Stimulated activated CD4-positive, alpha-beta T cell treated with anti-CD3 and anti-CD28 coated beads, Interleukin-2, amount 100 ng/mL, for 4 hours (primary cell): Measurements from ENCODE around the gene LGR5.

Source experiments
- DNase-seq: peaks from one replicate; pipeline ENCODE4 v3.0.0-alpha.2; 2020; ENCODE audit warnings: low read depth

The LGR5 gene

DNA sequence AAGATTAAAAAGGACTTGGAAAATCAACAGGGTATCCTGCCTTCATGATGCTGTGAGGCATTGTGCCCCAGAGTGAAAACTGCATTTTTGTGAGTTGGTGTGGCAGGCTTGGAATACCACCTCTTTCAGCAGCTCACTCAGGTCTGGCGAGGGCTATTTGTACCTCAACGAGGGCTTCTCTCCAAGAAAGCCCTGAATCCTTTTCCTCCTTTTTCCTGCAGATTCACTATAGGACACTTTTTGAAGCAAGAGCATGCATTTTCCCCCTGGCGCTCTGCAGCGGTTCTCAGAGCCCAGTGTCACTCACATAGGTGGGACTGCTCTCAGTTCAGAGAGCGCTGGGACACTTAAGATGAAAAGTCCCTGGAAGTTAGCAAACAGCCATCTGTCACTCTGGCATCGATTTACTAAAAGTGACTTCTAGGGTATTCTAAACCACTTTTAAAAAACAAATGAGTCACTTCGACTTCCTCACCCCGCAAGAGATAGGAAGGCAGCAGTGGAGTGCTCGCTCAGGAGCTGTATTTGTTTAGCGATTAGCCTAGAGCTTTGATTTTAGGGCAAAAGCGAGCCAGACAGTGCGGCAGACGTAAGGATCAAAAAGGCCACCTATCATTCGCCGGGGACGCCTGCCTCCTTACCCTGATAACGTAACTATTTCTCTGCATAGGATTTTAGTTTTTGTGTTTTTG, 782 bp upstream of the LGR5 start:
- DNase-seq, result no peak

DNA sequence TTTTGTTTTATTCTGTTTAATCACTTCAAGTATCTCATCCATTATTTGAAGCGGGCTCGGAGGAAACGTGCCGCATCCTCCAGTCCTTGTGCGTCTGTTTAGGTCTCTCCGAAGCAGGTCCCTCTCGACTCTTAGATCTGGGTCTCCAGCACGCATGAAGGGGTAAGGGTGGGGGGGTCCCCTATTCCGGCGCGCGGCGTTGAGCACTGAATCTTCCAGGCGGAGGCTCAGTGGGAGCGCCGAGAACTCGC, 311 bp upstream of the LGR5 start:
- DNase-seq, result no peak

DNA sequence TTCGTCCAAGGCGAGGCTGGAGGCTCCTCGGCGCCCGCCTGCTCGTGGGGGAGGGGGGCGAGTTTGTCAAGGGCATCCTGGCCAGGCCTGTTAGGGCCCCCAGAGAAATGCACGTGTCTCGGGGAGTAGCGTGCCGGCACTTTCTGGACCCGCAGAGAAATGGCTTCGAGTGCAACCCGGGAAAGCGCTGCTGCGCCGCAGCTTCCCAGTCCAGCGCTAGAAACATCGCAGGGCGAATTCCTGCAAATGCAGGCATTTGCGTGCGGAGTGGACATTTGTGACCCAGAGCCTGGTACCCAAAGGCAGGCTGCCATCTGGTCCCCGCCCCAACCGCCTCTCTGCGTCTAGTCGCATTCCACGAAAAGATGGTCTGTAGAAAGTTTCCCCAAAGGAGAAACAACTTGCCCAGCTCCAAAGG, 756 bp downstream of the LGR5 start:
- no peak for DNase-seq

DNA sequence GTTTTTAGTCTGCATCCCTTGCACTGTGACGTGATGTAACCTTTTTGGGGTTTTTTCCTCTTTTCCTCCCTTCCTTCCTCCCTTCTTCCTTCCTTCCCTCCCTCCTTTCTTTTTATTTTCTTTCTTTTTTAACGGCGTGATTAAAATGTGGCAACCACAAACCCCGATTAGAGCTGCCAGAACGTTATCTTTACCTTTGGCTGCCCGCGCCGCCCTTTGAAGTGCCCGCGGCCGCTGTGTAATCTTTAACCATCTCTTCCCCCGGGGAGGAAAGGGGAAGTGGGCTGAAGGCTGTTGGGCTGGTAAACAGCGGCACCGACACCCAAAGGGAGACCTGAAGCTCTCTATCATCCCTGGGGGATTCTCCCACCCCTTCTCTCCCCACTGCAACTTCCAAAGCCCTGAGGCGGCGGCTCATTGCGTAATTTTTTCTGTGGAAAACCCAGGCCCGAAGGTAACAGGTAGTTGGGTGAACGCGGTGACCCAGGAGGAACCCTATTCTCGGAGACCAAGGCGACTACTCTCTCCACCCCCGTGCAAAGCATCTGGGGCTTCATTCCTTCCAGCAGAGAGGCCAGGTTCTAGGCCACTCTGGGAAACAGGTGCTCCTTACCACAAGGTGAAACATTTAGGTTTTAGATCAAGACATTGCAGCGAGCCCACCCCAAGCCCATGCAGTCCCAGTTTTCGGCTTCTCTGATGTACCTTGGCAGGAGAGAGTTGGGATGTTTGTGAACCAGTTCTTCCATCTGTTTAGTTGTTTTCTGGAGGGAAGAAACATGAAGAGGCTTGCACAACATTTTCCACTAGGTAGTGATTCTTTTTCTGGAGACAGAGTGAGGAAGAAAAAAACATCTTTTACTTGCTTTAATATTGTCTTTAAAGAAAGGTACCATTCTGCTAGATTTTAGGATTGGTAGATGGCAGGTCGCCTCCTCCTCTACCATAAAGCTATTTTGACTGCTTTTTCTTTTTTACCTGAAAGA, 1.5 kb downstream of the LGR5 start:
- DNase-seq, result no peak

DNA sequence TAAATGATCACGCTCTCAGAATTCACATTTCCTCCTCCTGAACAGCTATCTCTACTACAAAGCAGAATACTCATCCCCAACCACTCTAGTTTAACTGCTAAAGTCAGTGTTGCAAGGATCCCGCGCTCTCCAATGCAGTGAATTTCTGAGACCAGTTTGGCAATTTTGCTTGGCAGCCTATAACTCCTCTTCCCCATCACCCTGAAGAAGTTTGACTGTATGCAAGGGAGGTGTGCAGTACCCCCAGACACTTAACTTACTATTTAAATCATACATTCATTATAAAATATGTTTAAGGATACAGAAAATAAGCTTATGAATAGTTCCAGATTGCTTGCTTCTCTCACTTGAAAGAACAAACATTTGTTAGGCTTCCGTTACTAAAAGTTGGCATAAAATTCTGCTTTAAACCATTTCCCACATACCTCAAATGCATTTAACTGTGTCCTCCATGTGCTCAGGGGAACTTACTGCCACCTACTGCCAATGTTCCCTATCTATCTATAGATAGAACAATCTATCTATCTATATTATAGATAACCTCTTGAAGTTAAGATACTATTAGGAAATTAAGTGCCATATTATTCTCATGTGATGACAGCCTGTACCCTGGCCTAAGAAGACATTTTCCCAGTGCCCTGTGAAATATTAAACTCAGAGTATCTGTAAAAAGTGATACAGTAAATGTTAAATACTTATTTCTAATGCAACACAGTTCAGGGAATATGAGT, 2.4 kb downstream of the LGR5 start:
- no peak for DNase-seq

DNA sequence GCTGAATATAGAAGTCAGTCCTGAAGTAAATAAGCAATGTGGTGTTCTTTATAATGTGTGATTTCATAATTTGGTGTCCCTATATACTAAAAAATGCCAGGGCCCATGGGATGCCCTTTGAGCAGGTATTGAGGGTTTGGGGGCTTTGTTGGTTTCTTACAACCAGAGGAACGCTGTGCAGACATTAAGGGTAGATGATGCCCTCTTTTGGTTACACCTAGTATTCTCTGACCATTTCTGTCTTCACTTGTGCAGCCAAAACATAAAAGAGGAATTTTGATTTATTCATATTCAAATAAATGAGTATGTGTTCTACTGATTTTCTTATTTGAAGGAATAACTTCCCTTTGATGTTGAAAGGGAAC, 3.0 kb downstream of the LGR5 start:
- no peak for DNase-seq

DNA sequence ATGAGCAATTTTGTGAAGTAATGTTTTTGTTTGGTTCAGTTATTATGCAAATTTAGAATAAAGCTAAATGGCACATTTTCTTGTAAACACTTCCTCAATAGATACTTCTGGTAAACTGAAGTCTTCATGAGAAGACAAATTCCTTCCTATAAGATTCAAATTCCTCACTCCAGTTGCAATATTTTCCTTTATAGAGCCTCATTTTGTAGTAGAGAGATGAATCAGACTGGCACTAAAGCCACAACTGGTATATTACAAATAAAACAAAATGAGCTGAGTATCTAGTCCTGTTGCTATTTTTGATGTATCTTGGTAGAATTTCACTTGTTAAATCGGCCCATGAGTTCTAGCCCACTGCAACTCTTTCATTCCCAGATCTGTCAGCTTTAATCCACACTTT, 5.5 kb downstream of the LGR5 start:
- no peak for DNase-seq

DNA sequence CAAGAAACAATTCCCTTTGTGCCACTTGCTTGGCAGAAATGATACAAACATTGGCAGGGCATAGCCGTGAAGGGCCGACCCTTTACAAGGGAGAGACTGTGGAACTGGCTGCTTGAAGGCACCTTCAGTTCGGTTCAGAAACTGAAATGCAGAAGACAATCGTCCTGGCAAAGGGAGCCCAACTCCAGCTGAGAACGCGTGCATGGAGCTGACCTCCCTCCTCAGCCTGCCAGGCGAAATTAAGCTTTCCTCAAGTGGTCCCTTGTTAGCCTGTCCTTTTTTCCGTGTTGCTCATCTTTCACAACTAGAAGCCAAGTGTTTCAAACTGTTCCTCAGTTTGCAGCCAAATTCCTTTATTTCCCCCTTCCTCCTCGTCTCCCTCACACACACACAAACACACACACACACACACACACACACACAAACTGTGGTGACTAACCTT, 8.1 kb downstream of the LGR5 start:
- no peak for DNase-seq

DNA sequence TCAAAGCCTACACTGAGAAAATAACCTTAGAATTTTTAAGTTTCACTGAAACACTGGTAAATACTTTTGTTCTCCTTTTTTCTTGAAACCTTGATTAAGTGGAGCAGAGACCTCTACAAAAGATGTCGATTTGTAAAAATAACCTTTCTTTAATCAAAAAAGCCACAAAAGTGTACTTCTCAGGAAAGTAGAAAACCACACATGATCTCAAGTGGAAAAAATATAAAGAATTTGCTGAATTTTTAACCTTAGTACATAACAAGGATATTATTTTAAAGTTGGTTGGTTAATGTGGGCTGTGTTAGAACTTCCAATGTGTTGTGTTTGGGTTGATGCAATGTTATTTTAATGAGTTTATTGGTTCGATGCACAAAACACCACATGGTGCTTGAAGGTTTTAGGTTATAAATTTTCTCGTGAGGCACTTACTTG, 8.6 kb downstream of the LGR5 start:
- DNase-seq, result no peak

DNA sequence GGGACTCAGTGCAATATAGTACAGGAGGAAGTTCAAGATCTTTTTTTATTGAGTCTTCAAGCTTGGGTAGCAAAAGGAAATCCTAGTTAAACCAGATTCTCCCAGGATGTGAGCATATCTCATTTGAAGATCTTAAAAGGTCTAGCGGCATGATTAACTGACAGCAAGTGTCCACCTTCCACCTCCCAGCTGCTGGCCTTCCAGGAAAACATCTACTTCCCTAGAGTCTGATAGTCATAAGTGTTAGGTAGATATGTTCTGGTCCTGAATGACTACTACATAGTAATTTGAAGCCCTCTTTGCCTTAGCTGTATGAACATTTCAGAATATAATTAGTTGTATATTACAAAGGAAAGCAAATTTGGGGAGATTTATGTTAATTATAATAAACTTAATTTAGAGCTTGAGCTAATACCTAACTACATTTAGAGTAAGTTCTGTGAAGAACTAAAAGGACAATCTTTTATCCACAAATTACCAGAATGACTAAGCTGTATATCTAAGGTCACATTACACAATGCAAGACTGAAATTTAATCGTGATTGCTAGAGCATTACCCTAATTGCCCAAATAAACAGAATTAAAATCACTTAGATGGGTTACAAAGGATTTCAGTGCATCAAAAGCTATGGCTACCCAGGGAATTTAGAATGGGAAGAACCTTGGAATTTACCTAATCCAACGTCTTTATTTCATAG, 9.9 kb downstream of the LGR5 start:
- DNase-seq, result no peak

DNA sequence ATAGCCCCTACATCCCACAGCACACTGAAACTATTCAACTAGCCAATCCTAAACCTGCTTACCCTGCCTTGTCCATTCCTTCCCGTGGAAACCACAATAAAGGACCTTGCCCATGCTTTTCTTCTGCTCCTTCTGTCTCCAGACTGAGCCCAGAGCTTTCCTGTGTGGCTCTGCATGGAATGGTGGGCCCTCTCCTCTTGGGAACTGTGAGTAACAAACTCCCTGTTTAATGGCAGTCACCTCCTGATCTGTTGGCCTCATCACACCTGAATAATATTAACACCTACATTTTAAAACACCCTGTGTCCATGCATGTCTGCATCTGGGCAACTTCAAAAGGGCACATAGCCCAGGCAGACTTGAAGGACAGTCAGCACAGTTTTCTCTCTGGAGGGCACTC, 12.4 kb downstream of the LGR5 start:
- no peak for DNase-seq

DNA sequence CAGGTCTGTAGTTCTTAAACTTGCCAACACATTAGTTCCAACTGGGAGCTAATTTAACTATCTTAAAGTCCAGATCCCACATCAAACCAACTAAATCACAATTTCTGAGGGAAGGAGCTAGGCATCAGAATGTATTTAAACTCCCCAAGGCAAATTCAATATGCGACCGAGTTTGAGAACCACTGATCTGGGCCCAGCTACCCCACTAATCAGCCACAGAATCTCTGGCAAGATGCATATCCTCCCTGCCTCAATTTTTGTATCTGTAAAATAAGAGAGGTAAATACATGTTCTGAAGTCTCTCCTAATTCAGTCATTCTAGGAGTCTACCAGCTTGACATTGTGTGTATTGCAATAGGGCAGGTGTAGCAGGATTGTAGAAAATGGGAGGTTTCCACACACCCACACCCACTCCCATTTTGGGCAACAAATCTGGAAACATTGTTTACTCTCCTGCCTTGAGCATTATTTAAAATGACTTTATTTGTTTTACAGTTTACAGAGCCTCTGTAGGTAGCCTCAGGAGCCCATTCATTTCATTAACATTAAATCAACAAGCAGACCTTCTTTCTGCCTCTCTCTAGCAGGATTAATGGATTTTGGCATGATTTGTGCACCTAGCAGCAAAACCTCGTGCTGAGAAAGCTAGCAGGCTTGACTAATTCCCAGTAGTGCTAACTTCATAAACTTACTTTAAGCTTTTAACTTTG, 15.6 kb downstream of the LGR5 start:
- DNase-seq, result no peak

DNA sequence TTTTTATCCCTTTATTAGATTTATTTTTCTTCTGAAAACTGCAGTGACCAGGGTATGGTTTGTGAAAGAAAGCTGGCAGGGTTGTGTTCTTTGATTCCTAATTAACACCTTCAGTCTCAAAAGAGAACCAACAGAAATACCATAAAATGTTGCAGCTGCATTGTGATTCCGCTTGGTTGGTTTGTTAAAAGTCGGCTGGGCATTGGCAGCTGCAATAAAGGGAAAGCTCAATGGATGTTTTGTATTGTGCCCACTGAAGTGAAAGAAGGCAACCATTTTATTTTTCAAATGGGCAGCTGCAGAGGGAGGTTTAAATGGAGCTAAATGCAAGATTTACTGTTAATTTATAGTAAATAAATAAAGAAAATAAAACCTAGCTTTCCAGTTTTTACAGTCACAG, 16.7 kb downstream of the LGR5 start:
- DNase-seq, result no peak

DNA sequence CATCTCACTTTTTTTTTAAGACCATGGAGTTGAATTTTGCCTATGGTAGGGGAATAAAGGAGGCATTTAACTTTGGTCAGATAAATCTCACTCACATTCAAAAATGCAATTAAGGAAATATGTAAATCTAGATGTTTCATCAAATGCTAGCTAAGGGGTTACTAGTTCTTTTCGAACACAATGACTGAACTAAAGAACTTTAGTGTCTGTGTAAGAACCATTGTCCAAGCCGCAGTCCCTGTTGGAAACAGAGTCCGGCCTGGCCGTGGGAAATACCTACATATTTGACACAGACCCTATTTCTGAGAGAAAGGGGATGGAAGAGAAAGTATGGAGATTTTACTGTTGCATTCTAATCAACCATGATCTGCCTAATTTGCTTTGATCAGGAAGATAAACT, 17.4 kb downstream of the LGR5 start:
- no peak for DNase-seq

DNA sequence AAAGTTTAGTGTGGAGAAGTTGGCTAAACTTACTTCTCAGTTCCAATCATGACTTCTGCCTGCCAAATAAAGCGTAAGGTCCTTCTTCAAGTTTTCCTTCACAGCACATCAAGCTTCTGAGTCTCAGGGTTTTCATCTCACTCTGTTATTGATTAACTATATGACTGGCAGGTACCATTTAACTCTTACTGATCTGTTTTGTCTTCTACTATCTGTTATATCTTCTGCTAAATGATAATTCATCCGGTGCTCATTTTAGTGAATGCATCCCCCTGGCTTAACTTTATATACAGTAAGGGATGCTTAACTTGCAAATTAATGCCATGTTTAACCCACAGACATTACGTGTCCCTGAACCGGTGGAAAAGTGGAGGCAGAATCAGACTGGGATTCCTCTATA, 20.7 kb downstream of the LGR5 start:
- DNase-seq, result no peak

DNA sequence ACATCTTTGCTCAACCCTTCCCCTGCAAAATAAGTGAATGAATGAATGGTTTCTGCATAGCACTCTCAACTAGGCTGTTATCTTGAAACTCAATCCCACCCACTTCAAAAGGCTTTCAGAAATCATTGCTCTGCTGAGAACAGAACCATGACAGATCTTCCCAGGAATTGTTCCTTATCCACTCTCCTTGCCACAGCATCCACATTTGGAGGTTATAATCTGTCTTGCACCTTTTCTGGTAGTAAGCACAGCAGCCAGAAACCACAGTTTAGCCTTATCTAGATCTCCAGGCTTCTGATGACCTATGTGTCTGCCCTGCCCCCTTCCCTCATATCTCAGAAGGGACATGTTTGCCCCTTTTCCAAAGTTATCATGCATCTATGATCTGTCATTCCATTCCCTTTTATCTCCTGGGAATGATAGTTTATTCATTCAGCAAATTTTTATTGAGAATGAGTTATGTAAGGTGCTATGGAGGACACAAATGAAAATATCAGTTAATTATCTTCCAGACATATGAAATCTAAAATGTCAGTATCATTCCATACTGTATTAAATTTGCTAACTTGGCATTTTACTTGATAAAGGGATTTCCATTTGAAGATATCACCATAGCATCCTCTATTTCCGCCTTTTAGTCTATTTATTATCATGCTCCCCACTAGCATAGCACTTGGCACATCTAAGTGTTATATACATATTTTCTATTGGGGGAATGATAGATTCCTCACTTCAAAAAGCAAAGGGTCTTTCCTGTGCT, 21.4 kb downstream of the LGR5 start:
- DNase-seq, result no peak

DNA sequence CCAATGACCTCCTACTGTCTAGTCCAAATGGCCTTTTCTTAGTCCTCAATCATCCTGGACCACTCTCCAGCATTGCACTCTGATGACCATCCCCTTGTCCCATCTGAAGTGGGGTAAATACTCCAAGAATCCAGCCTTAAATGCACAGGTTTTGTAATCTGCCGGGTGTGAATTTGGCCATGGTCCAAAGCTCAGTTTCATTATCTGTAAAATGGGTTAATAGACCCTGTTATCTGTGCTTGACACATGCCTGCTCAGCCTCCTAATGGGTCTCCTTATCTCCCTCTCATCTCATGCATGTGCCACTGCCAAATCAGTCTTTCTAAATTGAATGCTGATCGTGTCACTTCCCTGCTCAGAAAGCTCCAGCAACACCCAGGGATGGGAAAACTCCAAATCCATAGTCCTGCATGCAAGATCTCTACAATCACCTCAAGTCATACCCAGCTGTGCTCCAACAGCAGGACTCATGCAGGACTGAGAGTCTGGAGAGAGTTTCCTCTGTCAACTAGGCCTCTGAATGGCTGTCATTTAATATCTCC, 22.3 kb downstream of the LGR5 start:
- DNase-seq, result no peak

DNA sequence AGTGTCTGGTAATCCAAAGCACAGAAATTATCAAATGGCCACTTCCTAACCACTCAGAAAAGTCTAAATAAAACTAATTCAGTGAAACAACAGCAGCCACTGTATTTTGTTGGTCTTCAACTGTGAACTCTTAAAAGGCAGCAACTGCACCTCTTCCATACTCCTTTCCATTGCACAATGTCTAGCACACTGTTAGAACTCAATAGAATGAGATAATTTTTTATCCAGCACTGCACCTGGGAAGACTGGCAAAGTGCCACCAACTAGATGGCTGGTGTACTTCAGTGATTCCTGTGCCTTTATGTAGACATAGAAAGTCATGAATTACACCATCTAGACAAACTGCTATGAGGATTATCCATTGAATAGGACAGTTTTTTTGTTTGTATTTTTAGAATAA, 26.2 kb downstream of the LGR5 start:
- DNase-seq, result no peak

DNA sequence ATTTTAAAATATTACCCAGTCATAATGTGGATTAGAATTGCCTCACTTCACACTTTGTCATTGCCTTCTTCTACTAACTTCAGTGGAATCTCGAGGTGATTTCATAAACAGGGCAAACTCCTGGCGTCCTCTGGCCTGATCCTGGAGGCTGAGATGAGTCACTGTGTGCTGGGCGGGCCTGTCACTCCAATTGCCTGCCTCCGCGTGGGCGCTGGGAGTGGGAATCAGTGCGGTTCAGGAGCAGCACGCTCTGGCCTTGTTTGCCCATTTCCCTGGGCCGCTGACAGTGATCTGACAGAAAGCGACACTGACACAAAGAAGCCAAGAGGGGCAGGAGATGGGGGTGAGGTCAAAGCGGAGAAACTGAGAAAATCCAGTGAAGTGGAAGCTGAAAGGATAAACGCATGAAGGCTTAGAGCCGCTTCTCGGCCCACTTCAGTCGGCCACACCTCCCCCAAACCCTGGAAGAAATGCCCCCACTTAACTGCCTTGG, 29.7 kb downstream of the LGR5 start:
- DNase-seq, result no peak

DNA sequence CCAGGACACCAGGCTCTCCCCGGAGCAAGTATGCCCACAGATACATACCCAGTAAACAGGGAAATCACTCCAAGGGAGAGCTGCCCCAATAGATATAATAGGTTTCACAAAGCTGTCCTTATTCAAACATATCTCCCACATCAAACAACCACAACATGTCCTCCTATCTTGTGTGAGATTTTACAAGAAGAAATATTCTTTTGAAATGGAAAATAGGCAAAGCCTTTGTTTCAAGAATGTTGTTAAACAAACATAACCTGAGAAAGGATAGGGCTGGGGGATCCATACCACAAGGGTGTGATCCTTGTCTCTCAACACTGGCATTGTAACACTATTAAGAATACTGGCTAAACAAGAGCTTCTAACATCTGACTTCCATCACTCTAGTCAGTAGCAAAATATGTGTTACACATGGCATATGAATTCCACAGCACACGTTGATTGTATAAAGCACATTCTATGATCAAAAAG, 32.9 kb downstream of the LGR5 start:
- no peak for DNase-seq
